ENCODE results near the gene AMOT. TPM values are rescaled to one million over a fixed set of nuclear protein-coding genes. Genes with fewer than 3 reads are reported as not detected.

The AMOT gene
- total RNA-seq, 1 experiment from 2014 or later = 0.58 TPM

GRCh38 chrX:112832481-112833095 lies 8.0 kb downstream of the AMOT start:
- Histone ChIP-seq H3K27me3 (ENCODE audit: low read length) (no peaks in the 10 kb centered on the region), H3K4me3 (ENCODE audit: low read length) (no peak overlapping the region), H3K79me2 (ENCODE audit: low read length) (no peaks in the 10 kb centered on the region), H3K4me1 (ENCODE audit: insufficient read depth, low read length) (no peaks in the 10 kb centered on the region), H3K27ac (ENCODE audit: low read length) (no peak overlapping the region), H4K20me1 (ENCODE audit: low read length) (no peaks in the 10 kb centered on the region), H3K9ac (ENCODE audit: low read length) (no peak overlapping the region), H3K36me3 (ENCODE audit: low read depth, low read length) (no peaks in the 10 kb centered on the region), H3K9me3 (ENCODE audit: low read length) (no peaks in the 10 kb centered on the region), H2AFZ (ENCODE audit: low read length) (no peak overlapping the region), H3K9me2 (replicated peaks; ENCODE audit: low read length) (no peaks in the 10 kb centered on the region), H3F3A (ENCODE audit: low read length, unreplicated experiment) (no peaks in the 10 kb centered on the region), H3K4me2 (ENCODE audit: low read length) (no peak overlapping the region)
- intact Hi-C loops (cut with micrococcal nuclease) = no loop called here
- peak; percentile 47 for DNase-seq
- BruUV-seq (replicated peaks) = no TSS peak
- ChIA-PET CTCF (no interaction called here), POLR2A (ENCODE audit: unreplicated experiment) (interaction anchor here (0.7 kb wide), 1 partner anchor 631 kb away, joined by 5 read pairs; no protein-coding TSS in a partner anchor)
- TF ChIP-seq EZH2 (IDR thresholded peaks at IDR 0.05; ENCODE audit: low read length, unreplicated experiment) = no peak
- no peak for TF ChIP-seq EZH2phosphoT487 (IDR thresholded peaks at IDR 0.05; ENCODE audit: borderline replicate concordance, low read length)
- TF ChIP-seq, protein P1, sequence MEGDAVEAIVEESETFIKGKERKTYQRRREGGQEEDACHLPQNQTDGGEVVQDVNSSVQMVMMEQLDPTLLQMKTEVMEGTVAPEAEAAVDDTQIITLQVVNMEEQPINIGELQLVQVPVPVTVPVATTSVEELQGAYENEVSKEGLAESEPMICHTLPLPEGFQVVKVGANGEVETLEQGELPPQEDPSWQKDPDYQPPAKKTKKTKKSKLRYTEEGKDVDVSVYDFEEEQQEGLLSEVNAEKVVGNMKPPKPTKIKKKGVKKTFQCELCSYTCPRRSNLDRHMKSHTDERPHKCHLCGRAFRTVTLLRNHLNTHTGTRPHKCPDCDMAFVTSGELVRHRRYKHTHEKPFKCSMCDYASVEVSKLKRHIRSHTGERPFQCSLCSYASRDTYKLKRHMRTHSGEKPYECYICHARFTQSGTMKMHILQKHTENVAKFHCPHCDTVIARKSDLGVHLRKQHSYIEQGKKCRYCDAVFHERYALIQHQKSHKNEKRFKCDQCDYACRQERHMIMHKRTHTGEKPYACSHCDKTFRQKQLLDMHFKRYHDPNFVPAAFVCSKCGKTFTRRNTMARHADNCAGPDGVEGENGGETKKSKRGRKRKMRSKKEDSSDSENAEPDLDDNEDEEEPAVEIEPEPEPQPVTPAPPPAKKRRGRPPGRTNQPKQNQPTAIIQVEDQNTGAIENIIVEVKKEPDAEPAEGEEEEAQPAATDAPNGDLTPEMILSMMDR (conservative IDR thresholded peaks at IDR 0.05; ENCODE audit: low read depth, low read length) = no peak
- ATAC-seq = no peak

DNA sequence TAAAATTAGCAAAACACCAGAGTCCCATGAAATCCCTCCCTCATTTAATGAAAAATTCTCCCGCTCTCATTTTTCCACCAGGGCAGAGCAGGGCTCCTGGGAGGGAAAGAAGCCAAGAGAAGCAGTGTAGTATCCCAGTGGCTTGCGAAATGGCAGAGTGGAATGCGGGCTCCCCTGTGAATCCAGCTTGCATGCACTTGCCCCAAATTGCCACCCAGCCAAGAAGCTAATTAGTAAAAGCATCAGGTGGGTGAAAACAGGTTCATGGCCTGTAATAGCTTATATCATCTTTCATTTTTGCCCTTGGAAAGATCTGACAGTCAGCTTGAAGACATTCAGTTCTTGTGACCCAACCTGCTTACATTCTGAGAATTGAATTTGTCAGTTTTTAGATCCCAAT lies 10.1 kb downstream of the AMOT start:
- TF ChIP-seq, protein P1 (conservative IDR thresholded peaks at IDR 0.05; ENCODE audit: low read depth, low read length) = no peak
- no peak for TF ChIP-seq EZH2 (IDR thresholded peaks at IDR 0.05; ENCODE audit: low read length, unreplicated experiment)
- TF ChIP-seq EZH2phosphoT487 (IDR thresholded peaks at IDR 0.05; ENCODE audit: borderline replicate concordance, low read length) = no peak
- Histone ChIP-seq H3K4me2 (ENCODE audit: low read length) (no peak overlapping the region), H3K4me1 (ENCODE audit: insufficient read depth, low read length) (no peaks in the 10 kb centered on the region), H3F3A (ENCODE audit: low read length, unreplicated experiment) (no peaks in the 10 kb centered on the region), H2AFZ (ENCODE audit: low read length) (no peak overlapping the region), H3K27me3 (ENCODE audit: low read length) (no peaks in the 10 kb centered on the region), H4K20me1 (ENCODE audit: low read length) (no peaks in the 10 kb centered on the region), H3K9ac (ENCODE audit: low read length) (no peak overlapping the region), H3K36me3 (ENCODE audit: low read depth, low read length) (no peaks in the 10 kb centered on the region), H3K27ac (ENCODE audit: low read length) (no peak overlapping the region), H3K9me3 (ENCODE audit: low read length) (no peaks in the 10 kb centered on the region), H3K9me2 (replicated peaks; ENCODE audit: low read length) (no peaks in the 10 kb centered on the region), H3K4me3 (ENCODE audit: low read length) (no peak overlapping the region), H3K79me2 (ENCODE audit: low read length) (no peaks in the 10 kb centered on the region)
- intact Hi-C loops (cut with micrococcal nuclease) = no loop called here
- POLR2A ChIA-PET (ENCODE audit: unreplicated experiment) = no interaction called here
- DNase-seq (no peak), ATAC-seq (no peak)
- CTCF ChIA-PET = no interaction called here
- no TSS peak for BruUV-seq (replicated peaks)

DNA sequence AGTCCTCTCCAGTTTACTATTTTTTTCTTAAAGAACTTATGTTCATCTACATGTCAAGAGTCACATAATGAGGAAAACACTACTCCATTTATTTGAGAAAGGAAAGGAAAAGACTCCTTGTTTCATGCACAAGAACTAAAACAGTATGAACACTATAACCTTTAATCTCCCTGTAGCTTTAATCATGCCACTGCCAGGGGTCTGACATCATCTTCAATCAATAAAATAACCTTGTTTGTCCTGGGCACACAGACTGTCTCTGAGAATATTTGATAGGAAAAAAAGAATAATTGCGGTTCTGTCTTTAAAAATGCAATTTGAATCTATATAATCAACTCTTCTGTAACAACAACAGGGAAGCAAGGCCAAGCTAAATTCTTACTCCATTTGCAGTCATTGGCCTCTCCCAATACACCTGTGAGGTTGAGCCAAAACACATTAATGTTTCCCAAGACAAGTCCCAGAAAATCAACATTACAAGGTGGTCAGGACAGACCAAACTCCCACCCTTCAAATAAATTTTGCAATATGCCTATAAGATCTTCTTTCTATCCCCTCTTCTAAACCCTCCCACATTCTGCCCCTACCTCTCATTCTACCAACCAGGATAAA lies 13.2 kb downstream of the AMOT start:
- intact Hi-C loops (cut with micrococcal nuclease) = no loop called here
- Histone ChIP-seq H3F3A (ENCODE audit: low read length, unreplicated experiment) (no peaks in the 10 kb centered on the region), H2AFZ (ENCODE audit: low read length) (no peak overlapping the region), H3K4me3 (ENCODE audit: low read length) (no peak overlapping the region), H3K27me3 (ENCODE audit: low read length) (no peaks in the 10 kb centered on the region), H4K20me1 (ENCODE audit: low read length) (no peaks in the 10 kb centered on the region), H3K36me3 (ENCODE audit: low read depth, low read length) (no peaks in the 10 kb centered on the region), H3K27ac (ENCODE audit: low read length) (no peak overlapping the region), H3K79me2 (ENCODE audit: low read length) (no peaks in the 10 kb centered on the region), H3K9me3 (ENCODE audit: low read length) (no peaks in the 10 kb centered on the region), H3K9me2 (replicated peaks; ENCODE audit: low read length) (no peaks in the 10 kb centered on the region), H3K4me1 (ENCODE audit: insufficient read depth, low read length) (no peaks in the 10 kb centered on the region), H3K4me2 (ENCODE audit: low read length) (no peak overlapping the region), H3K9ac (ENCODE audit: low read length) (no peak overlapping the region)
- ChIA-PET CTCF (no interaction called here), POLR2A (ENCODE audit: unreplicated experiment) (no interaction called here)
- no peak for ATAC-seq
- BruUV-seq (replicated peaks) = no TSS peak
- TF ChIP-seq, protein P1 (conservative IDR thresholded peaks at IDR 0.05; ENCODE audit: low read depth, low read length) = no peak
- TF ChIP-seq EZH2 (IDR thresholded peaks at IDR 0.05; ENCODE audit: low read length, unreplicated experiment) (no peak), EZH2phosphoT487 (IDR thresholded peaks at IDR 0.05; ENCODE audit: borderline replicate concordance, low read length) (no peak)
- no peak for DNase-seq

Measured in PC-3 (cell line).